Mesendoderm (in vitro differentiated cells): ENCODE data around the gene BICDL1.

Experiments used
- DNase-seq: peaks from one replicate; pipeline ENCODE4 v3.0.0; 2013
- H2AK5ac ChIP-seq: 2 replicates; pipeline ENCODE4 v1.6.1; 2013; ENCODE audit warnings: low read length, inconsistent platforms
- H2BK120ac ChIP-seq: 2 replicates; pipeline ENCODE4 v1.6.1; 2013; ENCODE audit warnings: low read depth, mild to moderate bottlenecking, low read length, moderate library complexity, mixed read lengths
- H2BK15ac ChIP-seq: replicated peaks from 2 replicates; pipeline ENCODE4 v1.6.1; 2013; ENCODE audit warnings: low read depth, mild to moderate bottlenecking, moderate library complexity
- H2BK5ac ChIP-seq: 2 replicates; pipeline ENCODE4 v1.6.1; 2013; ENCODE audit warnings: low read length, inconsistent platforms
- H3K18ac ChIP-seq: 2 replicates; pipeline ENCODE4 v1.6.1; 2013; ENCODE audit warnings: mild to moderate bottlenecking, low read length, mixed read lengths
- H3K23ac ChIP-seq: one replicate; pipeline ENCODE4 v1.6.1; 2013; ENCODE audit warnings: low read length
- H3K27ac ChIP-seq: 2 replicates; pipeline ENCODE4 v1.5.1; 2013; ENCODE audit warnings: low read depth, mild to moderate bottlenecking, inconsistent platforms, low read length, moderate library complexity
- H3K27me3 ChIP-seq: 2 replicates; pipeline ENCODE4 v1.6.1; 2013; ENCODE audit warnings: low read length, control low read depth, mild to moderate bottlenecking, inconsistent platforms; ENCODE audit not compliant: insufficient read depth, poor library complexity
- H3K36me3 ChIP-seq: 2 replicates; pipeline ENCODE4 v1.6.1; 2013; ENCODE audit warnings: low read length, inconsistent platforms; ENCODE audit not compliant: control insufficient read depth, insufficient read depth
- H3K4ac ChIP-seq: one replicate; pipeline ENCODE4 v1.6.1; 2013; ENCODE audit warnings: low read depth, mild to moderate bottlenecking, low read length, moderate library complexity
- H3K4me1 ChIP-seq: 2 replicates; pipeline ENCODE4 v1.6.1; 2013; ENCODE audit warnings: low read depth, low read length, inconsistent platforms; ENCODE audit not compliant: control insufficient read depth
- H3K4me2 ChIP-seq: 2 replicates; pipeline ENCODE4 v1.6.1; 2013; ENCODE audit warnings: low read length
- H3K4me3 ChIP-seq: 2 replicates; pipeline ENCODE4 v1.5.1; 2013; ENCODE audit warnings: mild to moderate bottlenecking, low read length
- H3K56ac ChIP-seq: one replicate; pipeline ENCODE4 v1.6.1; 2013; ENCODE audit warnings: low read length
- H3K79me1 ChIP-seq: 2 replicates; pipeline ENCODE4 v1.6.1; 2013; ENCODE audit warnings: low read length, inconsistent platforms
- H3K79me2 ChIP-seq: 2 replicates; pipeline ENCODE4 v1.6.1; 2013; ENCODE audit warnings: mild to moderate bottlenecking, low read length; ENCODE audit not compliant: control insufficient read depth, insufficient read depth
- H3K9ac ChIP-seq: 2 replicates; pipeline ENCODE4 v1.6.1; 2013; ENCODE audit warnings: low read length, inconsistent platforms
- H4K5ac ChIP-seq: one replicate; pipeline ENCODE4 v1.6.1; 2013; ENCODE audit warnings: low read length
- H4K8ac ChIP-seq: one replicate; pipeline ENCODE4 v1.6.1; 2013; ENCODE audit warnings: low read depth, mild to moderate bottlenecking, control low read depth, low read length, moderate library complexity
- WGBS: extraction: QIAGEN DNeasy Blood & Tissue Kit; methylation state at CpG from one replicate; pipeline ENCODE4 v1.1.7; 2013; ENCODE audit warnings: low lambda C conversion rate, missing lambda C conversion rate; ENCODE audit not compliant: insufficient coverage; ENCODE audit errors: extremely low coverage; 5-methylcytosine and 5-hydroxymethylcytosine counted together

BICDL1 gene

GRCh38 chr12:120098756-120099470 is 109.9 kb downstream of the BICDL1 start:
- peaks cover 17% of the 10 kb centered on the region for H3K79me1 ChIP-seq
- H3K79me2 ChIP-seq: peaks cover 13% of the 10 kb centered on the region
- no peak overlapping the region for H3K4ac ChIP-seq
- no peak overlapping the region for H2BK15ac ChIP-seq
- H3K9ac ChIP-seq: no peak overlapping the region
- H2BK5ac ChIP-seq: no peak overlapping the region
- H3K4me1 ChIP-seq: no peaks in the 10 kb centered on the region
- no peak overlapping the region for H2AK5ac ChIP-seq
- H4K5ac ChIP-seq: no peak overlapping the region
- H3K36me3 ChIP-seq: peaks cover 2% of the 10 kb centered on the region
- no peak overlapping the region for H3K23ac ChIP-seq
- H3K18ac ChIP-seq: no peak overlapping the region
- H3K27me3 ChIP-seq: no peaks in the 10 kb centered on the region
- no peak overlapping the region for H3K4me2 ChIP-seq
- no CpG with 5 or more reads among the region's 36 CpGs for WGBS
- H4K8ac ChIP-seq: no peak overlapping the region
- H3K4me3 ChIP-seq: no peak overlapping the region
- DNase-seq: no peak
- H3K56ac ChIP-seq: no peak overlapping the region
- H2BK120ac ChIP-seq: no peak overlapping the region
- H3K27ac ChIP-seq: no peak overlapping the region

DNA sequence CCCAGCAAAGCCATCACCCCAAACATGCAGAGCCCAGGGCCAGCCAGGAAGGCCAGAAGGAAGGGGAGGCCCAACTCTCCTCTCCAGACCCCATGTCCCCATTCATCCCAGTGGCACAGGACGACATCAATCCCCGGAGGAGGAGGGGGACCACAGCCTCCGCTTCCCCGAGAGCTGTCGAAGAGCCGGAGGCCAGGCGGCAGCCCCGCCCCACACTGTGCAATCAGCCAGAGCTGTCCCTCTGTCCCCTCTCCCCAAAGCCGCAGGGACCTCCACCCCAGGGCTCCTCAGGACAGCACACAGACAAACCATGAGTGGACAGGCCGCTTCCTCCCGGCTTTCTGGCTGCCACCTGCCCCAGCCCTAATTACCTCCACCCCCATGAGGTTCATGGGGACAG is 110.7 kb downstream of the BICDL1 start:
- H2BK5ac ChIP-seq: no peak overlapping the region
- H3K4me2 ChIP-seq: no peak overlapping the region
- H3K18ac ChIP-seq: no peak overlapping the region
- H3K4me3 ChIP-seq: no peak overlapping the region
- no CpG with 5 or more reads among the region's 11 CpGs for WGBS
- H2AK5ac ChIP-seq: no peak overlapping the region
- no peak overlapping the region for H4K5ac ChIP-seq
- peaks cover 19% of the 10 kb centered on the region for H3K79me1 ChIP-seq
- no peak overlapping the region for H2BK120ac ChIP-seq
- H3K79me2 ChIP-seq: peaks cover 13% of the 10 kb centered on the region
- no peak overlapping the region for H3K9ac ChIP-seq
- H3K23ac ChIP-seq: no peak overlapping the region
- H4K8ac ChIP-seq: no peak overlapping the region
- no peak overlapping the region for H3K56ac ChIP-seq
- peaks cover 2% of the 10 kb centered on the region for H3K36me3 ChIP-seq
- no peaks in the 10 kb centered on the region for H3K27me3 ChIP-seq
- H3K4ac ChIP-seq: no peak overlapping the region
- DNase-seq: no peak
- H3K27ac ChIP-seq: no peak overlapping the region
- H3K4me1 ChIP-seq: no peaks in the 10 kb centered on the region
- H2BK15ac ChIP-seq: no peak overlapping the region

GRCh38 chr12:120100630-120101029 is 111.6 kb downstream of the BICDL1 start:
- no peak overlapping the region for H3K18ac ChIP-seq
- H2BK15ac ChIP-seq: no peak overlapping the region
- no peak overlapping the region for H3K56ac ChIP-seq
- WGBS: no CpG with 5 or more reads among the region's 21 CpGs
- no peak overlapping the region for H2BK5ac ChIP-seq
- H3K79me2 ChIP-seq: peaks cover 19% of the 10 kb centered on the region
- no peaks in the 10 kb centered on the region for H3K4me1 ChIP-seq
- H3K9ac ChIP-seq: no peak overlapping the region
- H3K4ac ChIP-seq: no peak overlapping the region
- no peaks in the 10 kb centered on the region for H3K27me3 ChIP-seq
- H2BK120ac ChIP-seq: no peak overlapping the region
- H3K4me3 ChIP-seq: no peak overlapping the region
- no peak overlapping the region for H3K4me2 ChIP-seq
- no peak overlapping the region for H3K27ac ChIP-seq
- peaks cover 4% of the 10 kb centered on the region for H3K36me3 ChIP-seq
- DNase-seq: no peak
- H4K8ac ChIP-seq: no peak overlapping the region
- no peak overlapping the region for H3K23ac ChIP-seq
- H3K79me1 ChIP-seq: peaks cover 24% of the 10 kb centered on the region
- no peak overlapping the region for H2AK5ac ChIP-seq
- H4K5ac ChIP-seq: no peak overlapping the region

DNA sequence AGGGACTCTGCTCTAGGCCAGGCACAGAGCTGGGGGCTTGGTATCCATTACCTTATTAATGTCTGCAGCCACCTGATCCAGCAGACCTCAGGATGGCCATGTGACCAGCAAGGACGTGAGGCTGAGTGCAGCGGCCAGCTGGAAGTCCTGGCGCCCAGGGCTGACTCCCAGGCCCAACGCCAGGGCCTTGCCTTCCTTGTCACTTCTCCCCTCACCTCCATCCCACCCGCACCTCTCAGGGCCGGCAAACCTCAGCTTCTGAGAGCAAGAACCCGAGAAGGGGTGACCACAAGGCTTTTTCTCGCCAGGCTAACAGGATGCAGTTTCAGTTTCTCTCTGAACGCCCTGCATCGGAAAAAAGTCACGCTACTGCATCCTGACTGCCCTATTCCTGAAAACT is 112.1 kb downstream of the BICDL1 start:
- no peak overlapping the region for H4K5ac ChIP-seq
- no peak overlapping the region for H3K27ac ChIP-seq
- H3K4me3 ChIP-seq: no peak overlapping the region
- H3K4ac ChIP-seq: no peak overlapping the region
- H3K79me2 ChIP-seq: peaks cover 19% of the 10 kb centered on the region
- no peak overlapping the region for H2AK5ac ChIP-seq
- peaks cover 25% of the 10 kb centered on the region for H3K79me1 ChIP-seq
- no peak overlapping the region for H3K18ac ChIP-seq
- no peak overlapping the region for H2BK15ac ChIP-seq
- no peak overlapping the region for H2BK120ac ChIP-seq
- no peak overlapping the region for H3K4me2 ChIP-seq
- H3K23ac ChIP-seq: no peak overlapping the region
- no peaks in the 10 kb centered on the region for H3K4me1 ChIP-seq
- no peak overlapping the region for H3K56ac ChIP-seq
- H3K9ac ChIP-seq: no peak overlapping the region
- DNase-seq: no peak
- H3K27me3 ChIP-seq: no peaks in the 10 kb centered on the region
- H3K36me3 ChIP-seq: peaks cover 4% of the 10 kb centered on the region
- no peak overlapping the region for H2BK5ac ChIP-seq
- no peak overlapping the region for H4K8ac ChIP-seq
- WGBS: no CpG with 5 or more reads among the region's 11 CpGs

GRCh38 chr12:120101617-120102016 is 112.6 kb downstream of the BICDL1 start:
- Histone ChIP-seq H3K36me3 (peaks cover 4% of the 10 kb centered on the region), H3K4me2 (no peak overlapping the region), H2BK15ac (no peak overlapping the region), H3K4me1 (no peaks in the 10 kb centered on the region), H3K18ac (no peak overlapping the region), H3K56ac (no peak overlapping the region), H3K79me1 (peaks cover 26% of the 10 kb centered on the region), H4K8ac (no peak overlapping the region), H3K79me2 (peaks cover 21% of the 10 kb centered on the region), H2AK5ac (no peak overlapping the region), H3K4ac (no peak overlapping the region), H4K5ac (no peak overlapping the region), H3K9ac (no peak overlapping the region), H3K27ac (no peak overlapping the region), H2BK5ac (no peak overlapping the region), H3K27me3 (no peaks in the 10 kb centered on the region), H3K23ac (no peak overlapping the region), H2BK120ac (no peak overlapping the region), H3K4me3 (no peak overlapping the region)
- WGBS: no CpG with 5 or more reads among the region's 13 CpGs
- no peak for DNase-seq
